ENCODE results near the gene EHBP1L1. TPM values are rescaled to one million over a fixed set of nuclear protein-coding genes. Genes with fewer than 3 reads are reported as not detected.

EHBP1L1 gene
- total RNA-seq, 3 donors from 2014 or later: 28.0 to 68.8 (median 33.4) TPM

- H3K9me3 ChIP-seq: no peaks in the 10 kb centered on the region
- H3K27me3 ChIP-seq: no peaks in the 10 kb centered on the region
- TF ChIP-seq POLR2A (IDR thresholded peaks at IDR 0.05) (no peak), POLR2AphosphoS5 (IDR thresholded peaks at IDR 0.05) (no peak), CTCF (IDR thresholded peaks at IDR 0.05) (no peak)
- intact Hi-C loops (cut with DNase I; ENCODE audit: low total_unique reads): no loop called here
- peaks cover 10 to 18% of the 10 kb centered on the region in 2 donors for H3K4me1 ChIP-seq
- no peaks in the 10 kb centered on the region for H3K36me3 ChIP-seq
- peak overlapping the region in 1 of 2 donors; percentile 46 for H3K27ac ChIP-seq
- DNase-seq (ENCODE audit: low spot score in 2 of 2): no peak
- no peak overlapping the region for H3K4me3 ChIP-seq
Observed at GRCh38 chr11:65565624-65566453, 10.0 kb upstream of the EHBP1L1 start.

GRCh38 chr11:65569164-65569972 lies 6.5 kb upstream of the EHBP1L1 start:
- Histone ChIP-seq H3K4me1 (peaks cover 24 to 25% of the 10 kb centered on the region in 2 donors), H3K27ac (peak overlapping the region; percentile 96 to 97), H3K36me3 (no peaks in the 10 kb centered on the region), H3K4me3 (peak overlapping the region; percentile 75 to 91 (median 77)), H3K9me3 (no peaks in the 10 kb centered on the region), H3K27me3 (no peaks in the 10 kb centered on the region)
- intact Hi-C loops (cut with DNase I; ENCODE audit: low total_unique reads): no loop called here
- no peak for TF ChIP-seq CTCF (IDR thresholded peaks at IDR 0.05)
- TF ChIP-seq POLR2A (IDR thresholded peaks at IDR 0.05): no peak
- no peak for TF ChIP-seq POLR2AphosphoS5 (IDR thresholded peaks at IDR 0.05)
- no peak for DNase-seq (ENCODE audit: low spot score in 2 of 2)

- Histone ChIP-seq H3K9me3 (no peaks in the 10 kb centered on the region), H3K27me3 (no peaks in the 10 kb centered on the region), H3K4me3 (peak within 1 kb of the TSS; percentile 75 to 91 (median 77)), H3K36me3 (no peaks in the 10 kb centered on the region), H3K4me1 (peaks cover 29 to 32% of the 10 kb centered on the region in 2 donors), H3K27ac (peak within 1 kb of the TSS; percentile 96 to 97)
- TF ChIP-seq POLR2AphosphoS5 (IDR thresholded peaks at IDR 0.05) (peak; percentile 92 to 96 (median 96)), CTCF (IDR thresholded peaks at IDR 0.05) (peak in 2 of 3 donors; percentile 30 to 43), POLR2A (IDR thresholded peaks at IDR 0.05) (peak; percentile 85)
- intact Hi-C loops (cut with DNase I; ENCODE audit: low total_unique reads): no loop called here
- peak; percentile 96 to 98 for DNase-seq (ENCODE audit: low spot score in 2 of 2)
Observed at GRCh38 chr11:65569973-65570918, 5.6 kb upstream of the EHBP1L1 start, which contains the start of gene ZNRD2. TSS of gene ZNRD2 (plus strand) at chr11:65570477. CDS start at chr11:65570492, 15 bp downstream.

GRCh38 chr11:65571420-65571819 lies 4.4 kb upstream of the EHBP1L1 start:
- intact Hi-C loops (cut with DNase I; ENCODE audit: low total_unique reads): no loop called here
- H3K4me3 ChIP-seq: peak overlapping the region; percentile 75 to 91 (median 77)
- peak overlapping the region; percentile 96 to 97 for H3K27ac ChIP-seq
- no peaks in the 10 kb centered on the region for H3K27me3 ChIP-seq
- DNase-seq (ENCODE audit: low spot score in 2 of 2): no peak
- no peaks in the 10 kb centered on the region for H3K9me3 ChIP-seq
- no peaks in the 10 kb centered on the region for H3K36me3 ChIP-seq
- no peak for TF ChIP-seq POLR2A (IDR thresholded peaks at IDR 0.05)
- TF ChIP-seq CTCF (IDR thresholded peaks at IDR 0.05): no peak
- no peak for TF ChIP-seq POLR2AphosphoS5 (IDR thresholded peaks at IDR 0.05)
- peaks cover 37% of the 10 kb centered on the region in 2 donors for H3K4me1 ChIP-seq
